Right lobe of liver (tissue), 6 donors: Measurements from ENCODE around the gene HOXB8. TPM values are rescaled to one million over a fixed set of nuclear protein-coding genes. Genes with fewer than 3 reads are reported as not detected.

Experiments
- ATAC-seq, 4 donors: fragments of 200-7000 bp; cut with Tn5 transposase; one replicate each; pipeline ENCODE4 v1.9.1; 2020; ENCODE audit warnings: mild to moderate bottlenecking in 4 of 4, moderate library complexity in 4 of 4
- DNase-seq, 3 donors: peaks; one replicate each; pipeline ENCODE4 v3.0.0-alpha.2; 2020
- H3K27ac ChIP-seq, 3 donors: fragments of 200-600 bp; one replicate each; pipeline ENCODE4 v1.8.0; 2022
- H3K27me3 ChIP-seq, 2 donors: fragments of 200-600 bp; one replicate each; pipeline ENCODE4 v1.8.0; 2022
- H3K36me3 ChIP-seq, 4 donors: fragments of 200-600 bp; sonication (generic) in 1 of 4; one replicate each; pipeline versions ENCODE4 v1.5.1 to v1.8.0; 2017 to 2022; ENCODE audit warnings: control low read depth in 1 of 4
- H3K4me1 ChIP-seq, 4 donors: fragments of 200-600 bp; sonication (generic) in 1 of 4; one replicate each; pipeline versions ENCODE4 v1.5.1 to v1.8.0; 2017 to 2022; ENCODE audit warnings: control low read depth in 1 of 4
- H3K4me3 ChIP-seq, 3 donors: fragments of 200-600 bp; one replicate each; pipeline ENCODE4 v1.8.0; 2022
- H3K9me3 ChIP-seq, 4 donors: fragments of 200-600 bp; sonication (generic) in 1 of 4; one replicate each; pipeline versions ENCODE4 v1.5.1 to v1.8.0; 2017 to 2022; ENCODE audit warnings: control low read depth in 1 of 4
- CTCF ChIP-seq, 4 donors: fragments of 200-600 bp in 3 of 4; fragments of 450-650 bp in 1 of 4; IDR thresholded peaks; one replicate each; pipeline versions ENCODE4 v1.5.1 to v1.8.0; 2016 to 2022; ENCODE audit warnings: antibody characterized with exemption in 4 of 4, mild to moderate bottlenecking in 2 of 4
- POLR2A ChIP-seq: fragments of 450-650 bp; IDR thresholded peaks from one replicate; pipeline ENCODE4 v1.6.1; 2017; ENCODE audit warnings: antibody characterized with exemption, mild to moderate bottlenecking
- WGBS: methylation state at CpG from one replicate; pipeline ENCODE4 v1.1.6; 2018; ENCODE audit warnings: low coverage, low lambda C conversion rate; ENCODE audit not compliant: insufficient coverage; ENCODE audit errors: missing lambda C conversion rate; 5-methylcytosine and 5-hydroxymethylcytosine counted together
- intact Hi-C, 2 donors: fragments of 100-400 bp; cut with DNase I; formaldehyde crosslinking; loops; one replicate each; pipeline versions ENCODE4 v1.11.2 to v1.14.1; 2022
- total RNA-seq, 6 experiments: library from RNA; depleted of rRNA in 2 of 6; stranded (reverse); fragments of >200 nt in 2 of 6; fragmentation: NEBNext Ultra II Directional in 3 of 6; extraction: Animal tissue kit (Norgen Biotek cat#: 25700) in 3 of 6; gene quantifications; one replicate each; pipeline versions ENCODE4 v1.1.0 to v1.2.4, GENCODE V29; 2016 to 2023
- donor health status: DM: no; HTN: yes; CAD: no.
- donor health status: DM: no; HTN: no; CAD: no.
- donor health status: DM: no; HTN: no; CAD: no.
- donor health status: DM: no; HTN: yes; CAD: no.
- donor health status: DM: no; HTN: yes; CAD: no.

Gene HOXB8
- total RNA-seq, 6 experiments from 2014 or later = not detected

GRCh38 chr17:48624118-48624517 lies 9.0 kb upstream of the HOXB8 start:
- Histone ChIP-seq H3K36me3 (no peaks in the 10 kb centered on the region), H3K27me3 (peaks cover 29 to 71% of the 10 kb centered on the region in 2 donors), H3K27ac (no peak overlapping the region), H3K4me3 (no peak overlapping the region), H3K9me3 (no peaks in the 10 kb centered on the region), H3K4me1 (peaks cover 0 to 17% (median 2%) of the 10 kb centered on the region in 4 donors)
- intact Hi-C loops = no loop called here
- 19% methylated on average over 5 of the region's 5 CpGs for WGBS
- DNase-seq (no peak), ATAC-seq (no peak)
- TF ChIP-seq POLR2A (no peak), CTCF (IDR thresholded peaks at IDR 0.05) (no peak)

GRCh38 chr17:48623583-48623982 lies 8.5 kb upstream of the HOXB8 start:
- Histone ChIP-seq H3K9me3 (no peaks in the 10 kb centered on the region), H3K27ac (no peak overlapping the region), H3K4me1 (peaks cover 0 to 17% (median 2%) of the 10 kb centered on the region in 4 donors), H3K4me3 (no peak overlapping the region), H3K27me3 (peaks cover 29 to 69% of the 10 kb centered on the region in 2 donors), H3K36me3 (no peaks in the 10 kb centered on the region)
- no peak for DNase-seq
- ATAC-seq = no peak
- WGBS = 18% methylated on average over 4 of the region's 4 CpGs
- TF ChIP-seq POLR2A (no peak), CTCF (IDR thresholded peaks at IDR 0.05) (no peak)
- intact Hi-C loops = no loop called here

- no peak overlapping the region for H3K27ac ChIP-seq
- 9% methylated on average over 11 of the region's 11 CpGs for WGBS
- no peak for TF ChIP-seq POLR2A
- TF ChIP-seq CTCF (IDR thresholded peaks at IDR 0.05) = no peak
- H3K4me1 ChIP-seq = peaks cover 0 to 17% (median 2%) of the 10 kb centered on the region in 4 donors
- no peaks in the 10 kb centered on the region for H3K36me3 ChIP-seq
- no peak for ATAC-seq
- H3K27me3 ChIP-seq = peaks cover 29 to 71% of the 10 kb centered on the region in 2 donors
- H3K9me3 ChIP-seq = no peaks in the 10 kb centered on the region
- no peak for DNase-seq
- intact Hi-C loops = no loop called here
- H3K4me3 ChIP-seq = no peak overlapping the region
Observed at GRCh38 chr17:48622857-48623256, 7.8 kb upstream of the HOXB8 start.

- H3K27ac ChIP-seq = no peak overlapping the region
- intact Hi-C loops = no loop called here
Observed at GRCh38 chr17:48621410-48622392, 6.6 kb upstream of the HOXB8 start.

More at GRCh38 chr17:48621410-48622392, 6.6 kb upstream of the HOXB8 start:
- WGBS = 17% methylated on average over 15 of the region's 41 CpGs
- ATAC-seq = no peak
- H3K27me3 ChIP-seq = peaks cover 22 to 72% of the 10 kb centered on the region in 2 donors
- H3K4me3 ChIP-seq = no peak overlapping the region
- TF ChIP-seq CTCF (IDR thresholded peaks at IDR 0.05) (no peak), POLR2A (no peak)
- H3K4me1 ChIP-seq = peaks cover 0 to 17% (median 2%) of the 10 kb centered on the region in 4 donors
- DNase-seq = no peak
- H3K36me3 ChIP-seq = no peaks in the 10 kb centered on the region
- H3K9me3 ChIP-seq = no peaks in the 10 kb centered on the region
